ENCODE measurements around the gene LASP1NB.

- TF ChIP-seq POLR2A (IDR thresholded peaks at IDR 0.05; ENCODE audit: low read length) = no peak
- no peak for TF ChIP-seq GATA1 (IDR thresholded peaks at IDR 0.05; ENCODE audit: low read depth, low read length)
Observed at GRCh38 chr17:38969281-38969680, 43.9 kb downstream of the LASP1NB start.

Measured in erythroblast (primary cell).